LNCaP clone FGC (cell line): ENCODE data around the gene DMGDH.
A peak's percentile ranks its signal among the peaks of the same experiment; 100 is the strongest.

ENCODE experiments used
- DNase-seq: peaks from one replicate; pipeline ENCODE4 v3.0.0-alpha.2; 2011; ENCODE audit warnings: low read depth
- H3K4me3 ChIP-seq: 2 replicates; pipeline ENCODE4 v1.5.1; 2011; ENCODE audit warnings: mild to moderate bottlenecking, low read depth, low read length, control low read depth
- TF ChIP-seq, protein P1 (sequence below): IDR thresholded peaks from 2 replicates; pipeline ENCODE4 v1.5.1; 2012; ENCODE audit warnings: mild to moderate bottlenecking; ENCODE audit not compliant: control insufficient read depth, insufficient read depth; ENCODE audit errors: extremely low read depth

The DMGDH gene

DNA sequence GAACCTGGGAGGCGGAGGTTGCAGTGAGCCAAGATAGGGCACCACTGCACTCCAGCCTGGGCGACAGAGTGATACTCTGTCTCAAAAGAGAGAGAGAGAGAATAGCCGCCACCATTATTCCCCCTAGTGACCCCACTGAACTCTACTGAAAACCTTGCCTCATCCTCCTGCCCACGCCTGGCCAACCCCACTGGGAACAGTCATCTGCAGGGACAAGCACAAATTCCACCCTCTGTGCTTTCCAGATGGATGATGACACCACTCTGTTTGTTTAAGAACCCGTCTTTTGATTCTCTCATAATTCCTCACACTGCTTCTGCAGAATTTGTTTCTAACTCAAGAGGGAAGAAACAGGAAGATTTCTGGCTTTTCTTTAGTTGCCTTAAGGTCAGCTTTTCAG lies 12.3 kb upstream of the DMGDH start:
- H3K4me3 ChIP-seq, result no peak overlapping the region
- peak; percentile 13 for DNase-seq
- TF ChIP-seq, protein P1, sequence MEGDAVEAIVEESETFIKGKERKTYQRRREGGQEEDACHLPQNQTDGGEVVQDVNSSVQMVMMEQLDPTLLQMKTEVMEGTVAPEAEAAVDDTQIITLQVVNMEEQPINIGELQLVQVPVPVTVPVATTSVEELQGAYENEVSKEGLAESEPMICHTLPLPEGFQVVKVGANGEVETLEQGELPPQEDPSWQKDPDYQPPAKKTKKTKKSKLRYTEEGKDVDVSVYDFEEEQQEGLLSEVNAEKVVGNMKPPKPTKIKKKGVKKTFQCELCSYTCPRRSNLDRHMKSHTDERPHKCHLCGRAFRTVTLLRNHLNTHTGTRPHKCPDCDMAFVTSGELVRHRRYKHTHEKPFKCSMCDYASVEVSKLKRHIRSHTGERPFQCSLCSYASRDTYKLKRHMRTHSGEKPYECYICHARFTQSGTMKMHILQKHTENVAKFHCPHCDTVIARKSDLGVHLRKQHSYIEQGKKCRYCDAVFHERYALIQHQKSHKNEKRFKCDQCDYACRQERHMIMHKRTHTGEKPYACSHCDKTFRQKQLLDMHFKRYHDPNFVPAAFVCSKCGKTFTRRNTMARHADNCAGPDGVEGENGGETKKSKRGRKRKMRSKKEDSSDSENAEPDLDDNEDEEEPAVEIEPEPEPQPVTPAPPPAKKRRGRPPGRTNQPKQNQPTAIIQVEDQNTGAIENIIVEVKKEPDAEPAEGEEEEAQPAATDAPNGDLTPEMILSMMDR, result no peak

DNA sequence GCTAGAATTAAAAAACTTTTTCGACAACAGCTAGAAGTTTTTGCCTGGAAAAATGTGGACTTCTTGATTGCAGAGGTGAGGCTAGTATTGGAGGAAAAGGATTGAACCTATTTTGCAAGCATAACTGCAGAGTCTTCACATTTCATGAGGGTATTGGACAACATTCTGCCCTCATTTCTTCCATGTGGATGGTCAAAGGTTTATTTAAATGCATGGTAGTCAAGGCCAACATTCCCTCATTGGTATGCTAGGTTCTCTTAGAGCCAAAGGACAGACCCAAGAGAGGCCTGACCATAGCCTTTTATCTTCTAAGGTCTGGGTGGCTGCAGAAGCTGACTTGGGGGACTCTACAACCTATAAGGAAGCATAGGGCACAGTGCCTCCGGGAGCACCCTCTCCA lies 11.3 kb upstream of the DMGDH start:
- TF ChIP-seq, protein P1, result no peak

DNA sequence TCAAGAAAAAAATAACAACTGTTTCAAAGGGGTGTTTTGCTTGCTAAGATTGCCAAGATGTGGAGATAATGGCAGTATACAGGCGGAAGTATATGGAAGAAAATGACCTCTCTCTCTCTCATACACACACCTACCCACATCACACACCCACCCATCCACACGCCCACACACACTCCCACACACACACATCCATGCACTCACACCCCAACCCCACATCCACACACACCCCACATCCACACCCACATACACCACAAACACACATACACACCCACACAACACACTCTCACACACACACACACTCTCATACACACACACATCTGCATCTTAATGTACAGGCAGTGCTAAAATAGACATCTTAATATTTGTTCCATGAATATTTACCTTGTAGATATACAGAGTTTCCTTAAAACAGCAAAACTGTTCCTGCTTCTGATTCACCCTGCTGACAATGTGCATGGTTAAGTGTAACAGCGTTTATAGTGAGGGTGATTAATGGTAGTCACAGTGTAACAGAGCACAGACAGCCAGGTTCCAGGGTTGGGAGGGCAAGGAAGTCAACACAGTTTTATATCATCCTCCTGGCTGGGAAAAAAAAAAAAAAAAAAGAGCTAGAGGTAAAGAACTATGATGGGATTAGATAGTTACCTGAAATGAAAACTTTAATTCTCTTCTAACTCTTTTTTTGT lies 8.3 kb upstream of the DMGDH start:
- H3K4me3 ChIP-seq, result no peak overlapping the region
- DNase-seq, result no peak
- TF ChIP-seq, protein P1, result no peak

More for the DNA sequence above, 11.3 kb upstream of the DMGDH start:
- DNase-seq, result no peak
- no peak overlapping the region for H3K4me3 ChIP-seq

DNA sequence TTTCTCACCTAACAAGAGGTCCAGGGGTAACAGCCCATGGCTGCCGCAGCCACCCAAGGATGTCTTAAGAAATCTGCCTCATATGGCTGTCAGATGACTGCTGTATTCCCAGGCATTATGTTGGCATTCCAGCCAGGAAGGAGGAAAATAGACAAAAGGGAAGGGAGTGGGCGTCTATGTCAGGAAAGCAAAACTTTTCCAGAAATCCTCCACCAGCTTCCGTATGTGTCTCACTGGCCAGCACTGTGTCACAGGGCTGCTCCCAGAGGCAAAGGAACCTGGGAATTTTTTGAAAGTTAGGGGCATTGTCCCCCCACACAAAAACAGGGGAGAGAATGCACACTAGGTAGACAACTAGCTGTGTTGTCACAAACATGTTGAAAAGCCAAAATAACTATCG lies 7.3 kb upstream of the DMGDH start:
- TF ChIP-seq, protein P1, result no peak
- H3K4me3 ChIP-seq, result no peak overlapping the region
- no peak for DNase-seq

DNA sequence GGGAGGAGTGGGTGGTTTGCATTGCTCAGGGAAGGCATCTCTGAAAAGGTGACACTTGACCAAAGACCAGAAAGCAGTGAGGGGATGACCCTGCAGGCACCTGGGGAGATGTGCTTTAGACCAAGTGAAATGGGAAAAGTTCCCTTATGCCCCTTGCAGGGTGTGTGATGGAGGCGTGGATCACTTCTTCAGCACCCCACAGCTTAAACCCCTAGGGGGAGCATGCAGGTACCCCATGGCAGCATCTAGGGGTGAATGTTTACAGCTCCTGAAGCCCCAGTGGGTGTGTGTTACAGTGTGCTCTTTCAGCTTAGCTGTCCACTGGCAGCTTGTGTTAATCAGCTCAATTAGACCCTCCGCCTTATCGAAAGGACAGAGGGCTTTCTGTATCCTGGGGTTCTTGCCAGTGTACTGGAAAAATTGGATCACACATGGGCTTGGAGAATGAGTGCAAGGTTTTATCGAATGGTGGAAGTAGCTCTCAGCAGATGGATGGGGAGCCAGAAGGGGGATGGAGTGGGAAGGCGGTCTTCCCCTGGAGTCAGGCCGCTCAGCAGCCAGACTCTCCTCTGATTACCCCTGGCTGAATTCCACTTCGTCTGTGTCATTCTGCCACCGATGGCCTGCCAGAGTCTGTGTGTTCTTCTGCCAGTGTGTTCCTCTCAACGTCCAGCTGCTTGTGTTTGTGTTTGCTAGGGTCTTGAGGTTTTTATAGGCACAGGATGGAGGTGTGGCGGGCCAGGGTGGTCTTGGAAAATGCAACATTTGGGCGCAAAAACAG lies 6.4 kb upstream of the DMGDH start:
- no peak overlapping the region for H3K4me3 ChIP-seq
- TF ChIP-seq, protein P1, result no peak
- DNase-seq, result no peak

DNA sequence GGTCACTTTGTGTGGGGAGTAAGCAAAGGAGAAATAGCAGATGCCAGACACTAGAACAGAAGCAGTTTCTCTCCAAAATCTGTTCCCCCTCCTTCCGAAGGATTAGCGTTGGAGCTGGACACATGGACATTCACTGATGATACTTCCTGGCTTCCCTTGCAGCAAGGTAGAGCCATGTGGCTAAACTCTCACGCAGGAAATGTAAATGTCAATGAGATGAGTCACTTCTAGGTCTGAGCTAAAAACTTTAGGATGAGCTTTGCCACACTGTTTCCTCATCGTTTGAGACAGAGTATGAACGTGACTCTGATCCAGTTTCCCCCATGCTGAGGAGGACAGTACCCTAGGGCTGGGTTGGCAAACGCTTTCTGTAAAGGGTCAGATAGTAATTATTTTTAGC lies 5.2 kb upstream of the DMGDH start:
- TF ChIP-seq, protein P1, result no peak
- no peak for DNase-seq
- no peak overlapping the region for H3K4me3 ChIP-seq

DNA sequence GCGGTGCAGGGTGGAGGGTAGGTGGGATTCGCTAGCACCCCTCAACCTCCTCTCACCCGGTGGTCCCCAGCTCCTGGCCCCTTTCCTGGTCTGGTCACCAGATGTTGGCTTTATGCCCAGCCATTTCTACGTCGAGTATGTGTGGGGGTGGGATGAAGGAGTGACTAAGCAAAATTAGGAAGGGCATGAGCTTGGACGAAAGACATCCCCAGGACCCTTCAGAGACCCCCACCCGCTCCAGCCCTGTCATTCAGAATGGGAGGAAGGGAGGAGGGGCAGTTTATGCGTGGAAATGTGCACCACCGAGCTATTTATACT lies 835 bp upstream of the DMGDH start:
- no peak overlapping the region for H3K4me3 ChIP-seq
- no peak for DNase-seq
- TF ChIP-seq, protein P1, result no peak
